Activated naive CD8-positive, alpha-beta T cell treated with anti-CD3 and anti-CD28 coated beads for 36 hours (primary cell): Measurements from ENCODE around the gene MYL6B. TPM values are rescaled to one million over a fixed set of nuclear protein-coding genes. Genes with fewer than 3 reads are reported as not detected.
A peak's percentile ranks its signal among the peaks of the same experiment; 100 is the strongest.

Source experiments
- DNase-seq: peaks from one replicate; pipeline ENCODE4 v3.0.0; 2021
- H3K27ac Mint-ChIP-seq: one replicate; pipeline ENCODE4 v1.8.0; 2022; ENCODE audit warnings: mild to moderate bottlenecking, moderate library complexity, mixed read lengths
- H3K27me3 Mint-ChIP-seq: one replicate; pipeline ENCODE4 v1.8.0; 2022; ENCODE audit warnings: mild to moderate bottlenecking, mixed read lengths
- H3K36me3 Mint-ChIP-seq: one replicate; pipeline ENCODE4 v1.8.0; 2021; ENCODE audit warnings: mild to moderate bottlenecking, mixed read lengths
- H3K4me1 Mint-ChIP-seq: one replicate; pipeline ENCODE4 v1.8.0; 2021; ENCODE audit warnings: mixed read lengths
- H3K4me3 Mint-ChIP-seq: one replicate; pipeline ENCODE4 v1.8.0; 2022; ENCODE audit warnings: mild to moderate bottlenecking, moderate library complexity, mixed read lengths
- H3K9me3 Mint-ChIP-seq: one replicate; pipeline ENCODE4 v1.8.0; 2022; ENCODE audit warnings: mixed read lengths
- total RNA-seq, 2 experiments: library from RNA; stranded (reverse); gene quantifications; one replicate each; pipeline ENCODE4 v1.2.3, GENCODE V29; 2021

The MYL6B gene
- total RNA-seq, 2 experiments from 2014 or later, result 67.9 to 76.2 TPM

- peak overlapping the region; percentile 52 for H3K27ac Mint-ChIP-seq
- no peaks in the 10 kb centered on the region for H3K27me3 Mint-ChIP-seq
- DNase-seq, result no peak
- H3K4me1 Mint-ChIP-seq, result peaks cover 31% of the 10 kb centered on the region
- no peaks in the 10 kb centered on the region for H3K9me3 Mint-ChIP-seq
- peaks cover 48% of the 10 kb centered on the region for H3K36me3 Mint-ChIP-seq
- no peak overlapping the region for H3K4me3 Mint-ChIP-seq
Measured at GRCh38 chr12:56162468-56163290, 10.3 kb downstream of the MYL6B start.

DNA sequence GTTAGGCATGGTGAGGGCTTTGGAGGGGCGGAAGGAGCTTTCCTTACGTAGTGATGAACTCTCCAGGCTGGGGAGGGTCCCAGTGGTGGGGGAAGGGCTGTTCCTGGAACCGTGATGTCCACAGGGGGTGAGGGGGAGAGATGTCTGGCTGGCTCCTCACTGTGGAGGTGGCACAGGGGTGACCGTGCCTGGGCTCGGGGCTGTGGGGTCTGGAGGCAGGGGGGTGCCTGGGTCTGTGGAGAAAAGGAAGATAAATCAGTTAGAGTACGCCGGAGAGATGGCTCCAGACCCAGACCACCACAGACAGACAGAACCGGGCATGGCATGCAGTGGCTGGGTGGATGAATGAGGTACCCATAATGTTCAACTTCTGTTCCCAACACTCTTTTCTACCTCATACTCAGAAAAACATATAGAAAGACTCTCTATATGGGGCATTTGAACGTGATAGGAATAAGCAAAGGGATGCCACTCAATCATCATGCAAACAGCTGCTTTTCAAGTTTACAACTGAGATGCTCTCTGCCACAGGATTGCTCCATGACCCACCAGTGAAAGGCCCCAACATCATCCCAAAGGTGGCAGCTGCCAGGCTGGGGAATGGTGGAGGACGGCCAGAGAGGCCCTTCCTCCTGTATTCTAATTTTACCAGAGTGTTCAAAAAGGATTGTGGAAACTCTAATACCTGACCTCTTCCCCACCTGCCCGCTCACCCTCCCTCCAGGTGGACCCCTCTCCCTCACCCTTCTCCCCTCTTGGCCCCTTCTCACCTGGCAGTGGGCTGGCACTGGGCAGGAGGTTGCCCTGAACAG, 11.4 kb downstream of the MYL6B start:
- H3K4me1 Mint-ChIP-seq, result peaks cover 30% of the 10 kb centered on the region
- H3K4me3 Mint-ChIP-seq, result peak overlapping the region; percentile 22
- DNase-seq, result no peak
- no peaks in the 10 kb centered on the region for H3K27me3 Mint-ChIP-seq
- no peaks in the 10 kb centered on the region for H3K9me3 Mint-ChIP-seq
- H3K36me3 Mint-ChIP-seq, result peaks cover 41% of the 10 kb centered on the region
- H3K27ac Mint-ChIP-seq, result peak overlapping the region; percentile 82

- Mint-ChIP-seq H3K4me3 (no peak overlapping the region), H3K36me3 (peaks cover 38% of the 10 kb centered on the region), H3K4me1 (peaks cover 26% of the 10 kb centered on the region), H3K27ac (peak overlapping the region; percentile 38), H3K9me3 (no peaks in the 10 kb centered on the region), H3K27me3 (no peaks in the 10 kb centered on the region)
- no peak for DNase-seq
Measured at GRCh38 chr12:56164345-56164729, 11.9 kb downstream of the MYL6B start.

- Mint-ChIP-seq H3K36me3 (peaks cover 34% of the 10 kb centered on the region), H3K27ac (no peak overlapping the region)
Measured at GRCh38 chr12:56165369-56165768, 13.0 kb downstream of the MYL6B start.

DNA sequence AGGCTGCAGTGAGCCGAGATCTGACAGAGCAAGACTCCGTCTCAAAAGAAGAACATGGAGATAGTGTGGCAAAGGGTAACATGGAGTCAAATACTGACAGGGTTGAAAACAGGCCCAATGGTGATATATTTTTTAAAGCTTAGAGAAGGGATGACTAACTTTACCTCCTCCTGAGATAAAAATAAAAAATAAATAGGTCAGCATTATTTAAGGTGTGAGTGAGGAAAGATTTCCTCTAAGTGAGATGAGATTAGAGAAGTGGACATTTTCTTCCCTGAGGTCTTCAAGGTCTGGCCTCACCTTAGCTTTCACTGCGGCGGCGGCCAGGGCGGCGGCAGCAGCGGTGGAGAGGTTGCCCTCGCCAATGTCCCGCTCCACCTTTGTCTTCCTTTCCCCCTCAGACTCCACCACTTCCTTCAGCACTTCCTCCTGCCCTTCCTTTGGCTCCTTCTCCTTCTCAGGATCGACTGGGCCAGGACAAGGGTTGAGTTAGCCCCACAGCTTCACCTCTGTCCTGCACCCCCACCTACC, 16.9 kb downstream of the MYL6B start:
- Mint-ChIP-seq H3K27me3 (no peaks in the 10 kb centered on the region), H3K4me1 (no peaks in the 10 kb centered on the region), H3K4me3 (no peak overlapping the region), H3K9me3 (no peaks in the 10 kb centered on the region), H3K27ac (peak overlapping the region; percentile 55), H3K36me3 (peaks cover 17% of the 10 kb centered on the region)
- no peak for DNase-seq

More at GRCh38 chr12:56165369-56165768, 13.0 kb downstream of the MYL6B start:
- Mint-ChIP-seq H3K4me3 (no peak overlapping the region), H3K27me3 (no peaks in the 10 kb centered on the region), H3K9me3 (no peaks in the 10 kb centered on the region), H3K4me1 (peaks cover 17% of the 10 kb centered on the region)
- no peak for DNase-seq

GRCh38 chr12:56172839-56173238, 20.5 kb downstream of the MYL6B start:
- Mint-ChIP-seq H3K27ac (no peak overlapping the region), H3K27me3 (no peaks in the 10 kb centered on the region), H3K4me1 (no peaks in the 10 kb centered on the region), H3K36me3 (peaks cover 26% of the 10 kb centered on the region), H3K9me3 (no peaks in the 10 kb centered on the region), H3K4me3 (no peak overlapping the region)
- no peak for DNase-seq

- DNase-seq, result no peak
- Mint-ChIP-seq H3K27me3 (no peaks in the 10 kb centered on the region), H3K9me3 (no peaks in the 10 kb centered on the region), H3K36me3 (peaks cover 23% of the 10 kb centered on the region), H3K27ac (no peak overlapping the region), H3K4me1 (no peaks in the 10 kb centered on the region), H3K4me3 (no peak overlapping the region)
Measured at GRCh38 chr12:56178347-56178746, 26.0 kb downstream of the MYL6B start.

DNA sequence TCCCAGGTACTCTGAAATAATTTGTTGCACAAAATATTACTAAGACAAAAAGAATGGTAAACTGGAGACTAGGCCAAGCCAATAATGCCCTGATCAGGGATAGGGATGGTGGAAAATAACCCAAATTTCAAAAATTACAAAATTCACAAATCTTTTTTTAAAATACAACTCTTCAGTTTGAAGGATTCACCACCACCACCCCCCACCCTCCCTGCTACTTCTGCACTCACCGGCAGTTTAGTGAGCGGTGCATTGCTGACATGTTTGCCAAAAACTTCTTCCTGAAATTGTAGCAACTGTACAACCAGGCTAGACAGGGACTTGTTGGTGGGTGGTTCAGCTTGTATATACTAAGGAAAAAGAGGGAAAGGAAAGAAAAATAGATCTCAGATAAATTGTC, 34.6 kb downstream of the MYL6B start:
- DNase-seq, result no peak
- H3K27me3 Mint-ChIP-seq, result peaks cover 4% of the 10 kb centered on the region
- H3K27ac Mint-ChIP-seq, result no peak overlapping the region
- peaks cover 27% of the 10 kb centered on the region for H3K4me1 Mint-ChIP-seq
- H3K4me3 Mint-ChIP-seq, result peak overlapping the region; percentile 90
- peaks cover 25% of the 10 kb centered on the region for H3K36me3 Mint-ChIP-seq
- H3K9me3 Mint-ChIP-seq, result no peaks in the 10 kb centered on the region

DNA sequence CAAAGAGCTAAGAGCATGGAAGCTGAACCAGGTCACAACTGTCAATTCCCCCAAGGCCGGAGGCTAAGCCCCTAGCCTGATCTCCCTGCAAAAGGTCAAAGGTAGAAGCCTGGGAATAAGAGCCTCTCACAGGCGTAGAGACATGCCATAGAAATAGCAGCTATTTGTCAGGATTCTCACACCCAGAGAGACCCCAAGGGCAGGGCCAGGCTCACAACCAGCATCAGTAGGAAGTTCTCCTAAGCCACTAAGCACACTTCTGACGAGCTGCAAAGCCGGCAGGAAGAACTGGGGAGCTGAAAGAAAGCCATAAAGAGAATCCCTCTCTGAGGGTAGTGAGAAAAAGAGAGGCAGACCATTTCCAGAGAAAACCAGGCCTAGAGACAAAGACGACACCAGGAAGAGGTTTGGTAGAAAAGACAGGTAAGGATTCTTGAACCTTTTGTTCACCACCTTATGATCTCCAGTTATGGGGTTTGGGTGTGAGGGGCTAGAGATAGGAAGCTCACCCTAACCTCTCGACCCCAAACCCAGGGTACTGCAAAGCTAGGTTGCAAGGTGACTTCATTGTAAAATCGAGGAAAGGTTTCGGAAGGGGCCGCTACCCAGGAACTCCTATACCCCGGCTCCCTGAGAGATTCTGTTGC, 35.9 kb downstream of the MYL6B start:
- H3K27me3 Mint-ChIP-seq, result peaks cover 4% of the 10 kb centered on the region
- H3K27ac Mint-ChIP-seq, result peak overlapping the region; percentile 81
- peak overlapping the region; percentile 90 for H3K4me3 Mint-ChIP-seq
- peaks cover 25% of the 10 kb centered on the region for H3K36me3 Mint-ChIP-seq
- no peaks in the 10 kb centered on the region for H3K9me3 Mint-ChIP-seq
- DNase-seq, result no peak
- peaks cover 33% of the 10 kb centered on the region for H3K4me1 Mint-ChIP-seq

DNA sequence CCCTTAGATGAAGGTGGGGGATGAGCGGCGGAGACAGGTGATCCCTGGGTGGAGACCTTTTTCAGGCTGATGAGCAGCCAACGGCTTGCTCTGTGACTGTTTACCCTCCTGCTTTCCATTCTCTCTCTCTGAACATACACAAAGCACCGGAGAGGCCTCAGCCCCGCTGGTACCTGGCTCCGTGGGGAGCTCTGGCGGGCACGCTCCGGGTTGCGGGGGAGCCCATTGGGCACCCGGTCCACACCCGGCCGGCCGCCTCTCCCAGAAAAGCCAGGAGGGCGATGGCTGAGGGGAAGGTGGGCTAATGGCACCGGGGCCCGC, 36.4 kb downstream of the MYL6B start:
- Mint-ChIP-seq H3K27me3 (peaks cover 4% of the 10 kb centered on the region), H3K9me3 (no peaks in the 10 kb centered on the region), H3K27ac (peak overlapping the region; percentile 81), H3K4me3 (peak overlapping the region; percentile 90), H3K36me3 (peaks cover 25% of the 10 kb centered on the region), H3K4me1 (peaks cover 34% of the 10 kb centered on the region)
- DNase-seq, result no peak

- Mint-ChIP-seq H3K4me3 (peak within 1 kb of the TSS; percentile 96), H3K27ac (peak within 1 kb of the TSS; percentile 97), H3K36me3 (peaks cover 25% of the 10 kb centered on the region), H3K4me1 (peaks cover 34% of the 10 kb centered on the region), H3K27me3 (peaks cover 4% of the 10 kb centered on the region), H3K9me3 (no peaks in the 10 kb centered on the region)
- peak; percentile 92 for DNase-seq
Measured at GRCh38 chr12:56189099-56189917, 36.9 kb downstream of the MYL6B start, which contains the start of gene SMARCC2. TSS of gene SMARCC2 (minus strand) at chr12:56189483. CDS start at chr12:56189461, 22 bp downstream.

- Mint-ChIP-seq H3K9me3 (no peaks in the 10 kb centered on the region), H3K4me1 (peaks cover 34% of the 10 kb centered on the region), H3K4me3 (peak overlapping the region; percentile 96), H3K27me3 (peaks cover 4% of the 10 kb centered on the region), H3K27ac (peak overlapping the region; percentile 97), H3K36me3 (peaks cover 21% of the 10 kb centered on the region)
- DNase-seq, result peak; percentile 90
Measured at GRCh38 chr12:56189918-56190694, 37.7 kb downstream of the MYL6B start.

DNA sequence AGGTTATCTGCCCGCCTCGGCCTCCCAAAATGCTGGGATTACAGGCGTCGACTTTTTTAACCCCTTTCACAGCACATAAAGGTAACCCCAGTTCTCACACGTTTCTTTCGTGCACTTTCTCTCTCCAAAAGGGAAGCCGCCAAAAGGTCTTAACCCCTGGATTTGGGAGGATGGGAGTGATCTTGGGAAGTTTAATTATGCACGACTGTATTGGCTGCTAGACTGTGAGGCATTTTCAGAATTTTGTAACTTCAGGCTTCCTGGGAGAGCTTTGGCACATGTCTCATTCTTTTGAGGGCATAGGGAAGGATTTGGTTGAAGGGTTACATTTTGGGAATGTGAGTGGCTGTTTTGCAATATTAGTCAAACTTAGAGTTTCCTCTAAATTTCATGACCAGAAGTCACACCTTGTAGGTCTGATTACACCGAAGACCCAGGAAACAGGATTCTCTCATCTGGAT, 38.3 kb downstream of the MYL6B start:
- H3K27me3 Mint-ChIP-seq, result peaks cover 4% of the 10 kb centered on the region
- peak overlapping the region; percentile 96 for H3K4me3 Mint-ChIP-seq
- peak overlapping the region; percentile 97 for H3K27ac Mint-ChIP-seq
- peaks cover 19% of the 10 kb centered on the region for H3K36me3 Mint-ChIP-seq
- no peaks in the 10 kb centered on the region for H3K9me3 Mint-ChIP-seq
- no peak for DNase-seq
- H3K4me1 Mint-ChIP-seq, result peaks cover 33% of the 10 kb centered on the region
